AG04449 (cell line): Measurements from ENCODE around the gene PSORS1C2.

Experiments used
- CTCF ChIA-PET: fragments of 350-600 bp; formaldehyde crosslinking; extraction: SDS; loops from one replicate; lab custom pipeline; 2021; ENCODE audit warnings: antibody characterized with exemption; lab: Yijun Ruan, JAX
- POLR2A ChIA-PET: fragments of 400-600, 350-600 bp; formaldehyde crosslinking; extraction: SDS; loops from one replicate; lab custom pipeline; 2020; ENCODE audit warnings: antibody characterized with exemption, inconsistent platforms; lab: Yijun Ruan, JAX
- DNase-seq: peaks from one replicate; pipeline ENCODE4 v3.0.0-alpha.2; 2010; ENCODE audit warnings: low read depth, low spot score
- H3K4me3 ChIP-seq: 2 replicates; pipeline ENCODE4 v1.5.1; 2011; ENCODE audit warnings: low read depth, mild to moderate bottlenecking, control low read depth, low read length
- TF ChIP-seq, protein P1 (sequence below): IDR thresholded peaks from one replicate; pipeline ENCODE4 v1.5.1; 2011; ENCODE audit warnings: mild to moderate bottlenecking, moderate library complexity, low read length, control low read depth, inconsistent platforms; ENCODE audit not compliant: insufficient read depth; ENCODE audit errors: missing control alignments

Gene PSORS1C2

DNA sequence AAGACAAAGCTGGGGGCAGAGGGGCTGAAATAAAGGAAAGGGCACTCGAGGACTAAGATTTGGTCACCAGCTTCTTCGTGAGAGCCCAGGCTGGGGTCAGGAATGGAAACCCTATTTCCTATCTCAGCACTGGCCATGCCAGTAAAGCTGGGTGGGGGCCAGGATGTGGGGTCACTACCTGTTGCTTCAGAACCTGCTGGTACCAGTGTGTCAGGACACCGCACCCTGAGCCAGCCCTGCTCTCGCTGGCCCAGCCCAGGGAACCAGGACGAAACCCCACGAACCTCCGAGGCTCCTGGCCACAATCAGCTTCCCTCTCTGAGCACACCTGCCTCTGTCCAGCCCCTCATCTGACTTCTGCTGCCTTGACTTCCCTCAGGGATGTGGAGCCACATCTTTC lies 20.7 kb downstream of the PSORS1C2 start:
- no peak overlapping the region for H3K4me3 ChIP-seq
- no peak for DNase-seq
- TF ChIP-seq, protein P1, sequence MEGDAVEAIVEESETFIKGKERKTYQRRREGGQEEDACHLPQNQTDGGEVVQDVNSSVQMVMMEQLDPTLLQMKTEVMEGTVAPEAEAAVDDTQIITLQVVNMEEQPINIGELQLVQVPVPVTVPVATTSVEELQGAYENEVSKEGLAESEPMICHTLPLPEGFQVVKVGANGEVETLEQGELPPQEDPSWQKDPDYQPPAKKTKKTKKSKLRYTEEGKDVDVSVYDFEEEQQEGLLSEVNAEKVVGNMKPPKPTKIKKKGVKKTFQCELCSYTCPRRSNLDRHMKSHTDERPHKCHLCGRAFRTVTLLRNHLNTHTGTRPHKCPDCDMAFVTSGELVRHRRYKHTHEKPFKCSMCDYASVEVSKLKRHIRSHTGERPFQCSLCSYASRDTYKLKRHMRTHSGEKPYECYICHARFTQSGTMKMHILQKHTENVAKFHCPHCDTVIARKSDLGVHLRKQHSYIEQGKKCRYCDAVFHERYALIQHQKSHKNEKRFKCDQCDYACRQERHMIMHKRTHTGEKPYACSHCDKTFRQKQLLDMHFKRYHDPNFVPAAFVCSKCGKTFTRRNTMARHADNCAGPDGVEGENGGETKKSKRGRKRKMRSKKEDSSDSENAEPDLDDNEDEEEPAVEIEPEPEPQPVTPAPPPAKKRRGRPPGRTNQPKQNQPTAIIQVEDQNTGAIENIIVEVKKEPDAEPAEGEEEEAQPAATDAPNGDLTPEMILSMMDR: no peak
- POLR2A ChIA-PET: no interaction called here
- CTCF ChIA-PET: interaction anchor here (0.9 to 11.8 kb wide), 4 partner anchors 10 to 74 kb away, joined by 3 to 162 read pairs (median 7); no protein-coding TSS in a partner anchor

DNA sequence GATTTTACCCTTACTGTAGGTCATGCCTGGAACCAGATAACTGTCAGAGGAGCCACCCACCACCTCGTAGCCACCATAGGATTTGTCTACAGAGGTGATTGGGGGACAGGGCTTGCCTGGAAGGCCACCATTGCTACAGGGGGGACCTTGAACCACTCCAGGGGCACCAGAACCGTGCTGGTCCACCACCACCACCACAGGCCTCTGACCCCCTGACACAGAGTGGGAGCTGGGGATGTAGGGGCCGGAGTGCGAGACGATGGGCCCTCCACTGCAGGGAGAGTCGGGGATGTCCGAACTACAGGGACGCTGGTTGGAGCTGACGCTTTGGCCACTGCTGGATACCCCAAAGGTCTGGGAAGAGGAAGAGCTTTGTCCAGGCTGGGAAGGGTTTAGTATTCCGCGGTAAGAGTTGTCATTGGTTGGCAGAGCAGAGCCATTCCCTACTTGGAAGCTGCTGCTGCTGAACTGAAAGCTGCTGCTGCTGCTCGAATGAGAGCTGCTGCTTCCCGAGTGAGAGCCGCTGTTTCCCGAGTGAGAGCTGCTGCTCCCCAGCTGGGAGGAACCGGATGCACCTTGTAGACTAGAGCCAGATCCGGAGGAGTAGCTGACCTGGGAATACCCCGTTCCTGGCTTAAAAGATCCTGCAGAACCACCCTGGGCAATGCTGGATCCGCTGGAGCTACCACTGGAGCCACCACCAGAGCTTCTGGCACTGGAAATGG lies 22.0 kb downstream of the PSORS1C2 start:
- TF ChIP-seq, protein P1: no peak
- ChIA-PET CTCF (interaction anchor here (0.6 to 11.8 kb wide), 8 partner anchors 12 to 202 kb away, joined by 3 to 162 read pairs (median 8); partner anchors contain the start of gene VARS2), POLR2A (no interaction called here)
- DNase-seq: no peak
- H3K4me3 ChIP-seq: no peak overlapping the region

DNA sequence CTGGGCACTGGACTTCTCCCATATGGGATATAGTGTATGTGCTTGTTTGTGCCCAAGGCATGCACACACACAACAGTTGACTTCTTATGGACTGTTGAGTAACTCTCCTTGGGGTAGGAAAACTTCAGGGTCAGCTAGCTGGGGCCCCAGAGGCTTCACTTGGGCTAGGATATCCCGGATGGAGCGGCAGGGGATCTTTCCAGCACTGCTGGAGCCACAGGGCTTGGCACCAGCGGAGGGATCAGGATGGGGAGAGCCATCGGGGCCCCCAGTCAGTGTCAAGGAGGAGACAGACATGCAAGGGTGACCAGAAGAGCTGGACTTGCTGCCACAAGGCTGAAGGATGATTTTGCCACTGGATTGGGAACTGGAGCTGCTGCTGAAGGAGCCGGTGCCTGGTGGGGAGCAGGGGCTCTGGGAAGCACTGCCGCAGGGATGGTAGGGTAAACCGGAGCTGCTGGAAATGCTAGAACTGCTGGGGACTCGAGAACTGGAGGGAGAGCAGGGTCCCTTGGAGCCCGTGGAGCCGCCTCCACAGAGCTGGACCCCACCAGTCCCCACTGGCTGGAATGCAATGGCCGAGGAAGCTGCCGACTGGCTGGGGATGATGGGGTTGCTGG lies 22.8 kb downstream of the PSORS1C2 start:
- POLR2A ChIA-PET: no interaction called here
- no peak for DNase-seq
- TF ChIP-seq, protein P1: no peak
- CTCF ChIA-PET: interaction anchor here (0.6 to 11.8 kb wide), 14 partner anchors 12 to 437 kb away, joined by 3 to 162 read pairs (median 4); partner anchors contain the start of genes TCF19 and VARS2
- no peak overlapping the region for H3K4me3 ChIP-seq

DNA sequence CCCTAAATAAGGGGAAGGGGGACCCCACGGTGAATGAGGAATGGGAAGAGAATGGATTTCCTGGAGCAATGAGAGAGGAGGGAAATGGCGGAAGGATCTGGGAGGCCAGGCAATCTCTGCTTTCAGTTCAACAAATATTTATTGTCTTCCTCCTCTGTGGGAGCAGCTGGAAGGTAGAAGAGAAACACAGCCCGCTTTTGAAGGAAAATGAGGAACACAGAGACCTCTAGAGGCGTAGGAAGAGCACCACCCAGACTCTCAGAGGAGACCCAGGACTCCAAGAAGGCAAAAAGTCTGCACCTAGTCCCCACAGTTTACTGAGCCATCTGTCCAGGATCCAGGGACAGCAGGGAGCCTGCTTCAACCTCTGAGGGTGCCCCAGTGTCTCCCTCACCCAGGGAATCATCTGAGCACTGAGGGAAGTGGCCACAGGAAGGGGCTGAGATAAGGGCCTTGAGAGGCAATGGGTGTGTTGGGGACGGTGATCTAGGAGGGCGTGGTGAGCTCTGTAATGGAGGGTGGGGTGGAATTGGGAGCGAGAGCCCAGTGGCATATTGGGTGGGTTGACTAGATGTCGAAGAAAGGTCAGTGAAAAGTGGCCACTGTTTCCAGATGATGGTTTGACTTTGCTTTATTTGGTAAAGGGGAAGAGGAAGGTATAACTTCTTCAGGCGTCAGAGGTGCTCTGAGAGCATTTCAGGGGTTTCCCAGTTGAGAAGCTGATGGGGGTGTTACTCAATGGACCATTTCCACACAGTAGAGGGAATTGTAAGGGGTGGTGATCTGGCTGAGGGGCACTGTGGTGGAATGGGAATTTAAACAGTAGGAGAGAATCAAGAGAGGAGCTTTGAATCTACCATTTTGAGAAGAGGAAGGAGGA lies 23.7 kb downstream of the PSORS1C2 start:
- CTCF ChIA-PET: interaction anchor here (0.6 to 11.8 kb wide), 17 partner anchors 13 to 436 kb away, joined by 3 to 162 read pairs (median 5); partner anchors contain the start of genes TCF19 and VARS2
- peak overlapping the region; percentile 25 for H3K4me3 ChIP-seq
- POLR2A ChIA-PET: interaction anchor here (0.6 to 0.8 kb wide), 2 partner anchors 61 to 715 kb away, joined by 3 read pairs; no protein-coding TSS in a partner anchor
- TF ChIP-seq, protein P1: peak; percentile 35
- no peak for DNase-seq

DNA sequence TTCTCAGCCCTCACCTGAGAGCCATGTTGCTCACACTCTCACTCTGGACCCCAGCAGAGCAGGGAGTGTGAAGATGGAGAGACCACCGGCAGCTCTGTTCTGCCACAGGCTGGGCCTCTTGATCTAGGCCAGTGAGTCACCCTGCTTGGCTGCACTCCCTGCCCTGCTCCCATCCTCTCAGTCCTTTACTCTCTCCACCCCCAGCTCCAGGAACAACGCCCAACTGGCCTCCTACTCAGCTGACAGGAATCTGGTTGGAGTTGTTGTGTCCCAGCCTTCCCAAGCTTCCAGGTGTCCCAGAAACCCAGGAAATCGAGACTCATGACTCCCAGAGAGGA lies 24.4 kb downstream of the PSORS1C2 start, which contains the start of gene PSORS1C1:
TSS of gene PSORS1C1 (plus strand) at position 260 of the 338 bp plus-strand sequence. CDS start 14,833 bp downstream, outside the sequence.
- peak; percentile 73 for DNase-seq
- ChIA-PET CTCF (interaction anchor here (1.1 to 11.8 kb wide), 11 partner anchors 14 to 288 kb away, joined by 3 to 162 read pairs (median 8); partner anchors contain the start of gene VARS2), POLR2A (interaction anchor here (0.6 kb wide), 1 partner anchor 715 kb away, joined by 3 read pairs; no protein-coding TSS in a partner anchor)
- peak within 1 kb of the TSS; percentile 25 for H3K4me3 ChIP-seq
- TF ChIP-seq, protein P1: no peak
